PC-9 (cell line): ENCODE data around the gene CBR4. TPM values are rescaled to one million over a fixed set of nuclear protein-coding genes. Genes with fewer than 3 reads are reported as not detected.
"Not testable (repeated sequence)": the region's sequence is repeated elsewhere in the genome, so short reads cannot be mapped to it uniquely, and the experiment has no call there.

Experiments
- BruUV-seq: library from RNA; stranded (reverse); fragments of 400-500 nt; replicated peaks from 2 replicates; lab custom pipeline; 2021; lab: Mats Ljungman, UMichigan
- CTCF ChIA-PET: fragments of 300-600 bp; sonication (Branson Sonifier 250); formaldehyde crosslinking; loops from one replicate; lab custom pipeline; 2022; ENCODE audit warnings: antibody characterized with exemption; lab: Charles Lee
- POLR2A ChIA-PET: fragments of 300-600 bp; sonication (Branson Sonifier 250); formaldehyde crosslinking; loops from one replicate; lab custom pipeline; 2022; ENCODE audit warnings: antibody characterized with exemption; ENCODE audit not compliant: unreplicated experiment; lab: Charles Lee
- DNase-seq, 2 experiments: peaks; one replicate each; pipeline versions ENCODE4 v3.0.0 to v3.0.0-alpha.2; 2015 to 2022; ENCODE audit warnings: mixed read lengths in 1 of 2
- H2AFZ ChIP-seq: fragments of 200-600 bp; sonication (generic); 2 replicates; pipeline ENCODE4 v1.8.1; 2017; ENCODE audit warnings: antibody characterized with exemption
- H3F3A ChIP-seq: fragments of 200-600 bp; sonication (generic); 2 replicates; pipeline ENCODE4 v1.8.1; 2017; ENCODE audit warnings: antibody characterized with exemption, mild to moderate bottlenecking, low read depth; ENCODE audit not compliant: insufficient read depth
- H3K27ac ChIP-seq: fragments of 200-600 bp; sonication (generic); 2 replicates; pipeline ENCODE4 v1.6.1; 2016; ENCODE audit warnings: mixed run types
- H3K27me3 ChIP-seq: fragments of 200-600 bp; sonication (generic); 2 replicates; pipeline ENCODE4 v1.6.1; 2016; ENCODE audit warnings: low read depth, mixed run types; ENCODE audit not compliant: insufficient read depth
- H3K36me3 ChIP-seq: fragments of 200-600 bp; sonication (generic); 2 replicates; pipeline ENCODE4 v1.6.1; 2016; ENCODE audit warnings: low read depth, mixed run types
- H3K4me1 ChIP-seq: fragments of 200-600 bp; sonication (generic); replicated peaks from 2 replicates; pipeline ENCODE4 v1.6.1; 2016; ENCODE audit warnings: mixed run types; ENCODE audit not compliant: insufficient read depth
- H3K4me2 ChIP-seq: fragments of 200-600 bp; sonication (generic); 2 replicates; pipeline ENCODE4 v1.6.1; 2017; ENCODE audit warnings: mixed run types
- H3K4me3 ChIP-seq: fragments of 200-600 bp; sonication (generic); 2 replicates; pipeline ENCODE4 v1.6.1; 2016; ENCODE audit warnings: mixed run types
- H3K79me2 ChIP-seq: fragments of 200-600 bp; sonication (generic); 2 replicates; pipeline ENCODE4 v1.6.1; 2017; ENCODE audit warnings: low read depth, mixed run types
- H3K9me2 ChIP-seq: fragments of 200-600 bp; sonication (generic); 2 replicates; pipeline ENCODE4 v1.8.1; 2017; ENCODE audit warnings: mild to moderate bottlenecking; ENCODE audit not compliant: insufficient read depth
- H3K9me3 ChIP-seq: fragments of 200-600 bp; sonication (generic); 2 replicates; pipeline ENCODE4 v1.8.1; 2016; ENCODE audit warnings: low read depth; ENCODE audit not compliant: insufficient read depth
- H4K20me1 ChIP-seq: fragments of 200-600 bp; sonication (generic); 2 replicates; pipeline ENCODE4 v1.8.1; 2017; ENCODE audit not compliant: insufficient read depth
- EZH2 ChIP-seq: fragments of 200-600 bp; sonication (generic); IDR thresholded peaks from 2 replicates; pipeline ENCODE4 v1.8.0; 2017; ENCODE audit warnings: antibody characterized with exemption, low read depth
- intact Hi-C: fragments of 100-400 bp; cut with micrococcal nuclease; formaldehyde crosslinking; loops from one replicate; pipeline ENCODE4 v1.10.0; 2022; ENCODE audit not compliant: unreplicated experiment
- total RNA-seq: library from RNA; stranded (reverse); gene quantifications from 2 replicates; pipeline ENCODE4 v1.2.3, GENCODE V29; 2021
- TF ChIP-seq, protein P1 (sequence below): fragments of 200-600 bp; sonication (generic); conservative IDR thresholded peaks from 2 replicates; pipeline ENCODE4 v1.6.1; 2017; ENCODE audit warnings: mixed run types, antibody characterized with exemption, mild to moderate bottlenecking, moderate library complexity

Gene CBR4
- total RNA-seq, 1 experiment from 2014 or later, result 28.9 TPM

DNA sequence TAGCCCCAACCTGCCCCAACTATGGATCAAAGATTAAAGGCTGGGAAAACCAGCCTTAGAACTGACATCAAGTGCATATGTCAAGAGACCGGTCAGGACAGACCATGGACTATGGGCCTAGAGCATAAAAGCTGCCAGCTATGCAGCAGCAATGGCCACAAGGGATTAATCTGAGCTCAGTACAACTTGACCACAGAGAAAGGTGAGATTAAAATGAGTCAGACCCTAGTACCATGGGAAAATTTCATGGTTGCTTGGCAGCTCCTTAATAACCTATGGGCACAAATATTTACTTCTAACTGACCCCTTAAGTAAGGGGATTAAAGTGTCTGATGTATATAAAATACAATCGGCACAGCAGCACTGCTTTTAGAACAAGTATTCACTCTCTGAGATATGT is 54.4 kb downstream of the CBR4 start:
- no peaks in the 10 kb centered on the region for H4K20me1 ChIP-seq
- TF ChIP-seq, protein P1, sequence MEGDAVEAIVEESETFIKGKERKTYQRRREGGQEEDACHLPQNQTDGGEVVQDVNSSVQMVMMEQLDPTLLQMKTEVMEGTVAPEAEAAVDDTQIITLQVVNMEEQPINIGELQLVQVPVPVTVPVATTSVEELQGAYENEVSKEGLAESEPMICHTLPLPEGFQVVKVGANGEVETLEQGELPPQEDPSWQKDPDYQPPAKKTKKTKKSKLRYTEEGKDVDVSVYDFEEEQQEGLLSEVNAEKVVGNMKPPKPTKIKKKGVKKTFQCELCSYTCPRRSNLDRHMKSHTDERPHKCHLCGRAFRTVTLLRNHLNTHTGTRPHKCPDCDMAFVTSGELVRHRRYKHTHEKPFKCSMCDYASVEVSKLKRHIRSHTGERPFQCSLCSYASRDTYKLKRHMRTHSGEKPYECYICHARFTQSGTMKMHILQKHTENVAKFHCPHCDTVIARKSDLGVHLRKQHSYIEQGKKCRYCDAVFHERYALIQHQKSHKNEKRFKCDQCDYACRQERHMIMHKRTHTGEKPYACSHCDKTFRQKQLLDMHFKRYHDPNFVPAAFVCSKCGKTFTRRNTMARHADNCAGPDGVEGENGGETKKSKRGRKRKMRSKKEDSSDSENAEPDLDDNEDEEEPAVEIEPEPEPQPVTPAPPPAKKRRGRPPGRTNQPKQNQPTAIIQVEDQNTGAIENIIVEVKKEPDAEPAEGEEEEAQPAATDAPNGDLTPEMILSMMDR, result no peak
- no peak for TF ChIP-seq EZH2
- no peak for DNase-seq
- no TSS peak for BruUV-seq
- ChIA-PET POLR2A (no interaction called here), CTCF (no interaction called here)
- no peak overlapping the region for H2AFZ ChIP-seq
- H3K36me3 ChIP-seq, result no peaks in the 10 kb centered on the region
- no peaks in the 10 kb centered on the region for H3K9me2 ChIP-seq
- intact Hi-C loops, result no loop called here
- no peaks in the 10 kb centered on the region for H3K9me3 ChIP-seq
- H3K4me3 ChIP-seq, result no peak overlapping the region
- no peak overlapping the region for H3K27ac ChIP-seq
- no peaks in the 10 kb centered on the region for H3K4me1 ChIP-seq
- no peaks in the 10 kb centered on the region for H3K27me3 ChIP-seq
- no peaks in the 10 kb centered on the region for H3K79me2 ChIP-seq
- no peaks in the 10 kb centered on the region for H3F3A ChIP-seq
- no peak overlapping the region for H3K4me2 ChIP-seq

DNA sequence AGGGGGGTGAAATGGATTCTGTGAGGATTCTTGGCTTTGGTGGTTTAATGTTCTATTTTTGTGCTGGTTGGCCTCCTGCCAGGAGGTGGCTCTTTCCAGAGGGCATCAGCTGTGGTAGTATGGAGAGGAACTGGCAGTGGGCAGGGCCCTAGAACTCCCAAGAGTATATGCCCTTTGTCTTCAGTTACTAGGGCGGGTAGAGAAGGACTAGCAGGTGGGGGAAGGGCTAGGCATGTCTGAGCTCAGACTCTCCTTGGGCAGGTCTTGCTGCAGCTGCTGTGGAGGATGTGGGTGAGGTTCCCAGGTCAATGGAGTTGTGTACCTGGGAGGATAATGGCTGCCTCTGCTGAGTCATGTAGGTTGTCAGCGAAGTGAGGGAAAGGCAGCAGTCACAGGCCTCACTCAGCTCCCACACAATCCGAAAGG is 57.2 kb downstream of the CBR4 start:
- H3K4me1 ChIP-seq, H3K79me2 ChIP-seq, H3F3A ChIP-seq, BruUV-seq, H3K27me3 ChIP-seq, H3K4me2 ChIP-seq, H2AFZ ChIP-seq, H3K4me3 ChIP-seq, H4K20me1 ChIP-seq, H3K27ac ChIP-seq, H3K9me2 ChIP-seq, intact Hi-C loops, CTCF ChIA-PET, H3K9me3 ChIP-seq, POLR2A ChIA-PET, H3K36me3 ChIP-seq: not testable (repeated sequence)
- peak in 1 of 2 experiments; percentile 26 for DNase-seq

DNA sequence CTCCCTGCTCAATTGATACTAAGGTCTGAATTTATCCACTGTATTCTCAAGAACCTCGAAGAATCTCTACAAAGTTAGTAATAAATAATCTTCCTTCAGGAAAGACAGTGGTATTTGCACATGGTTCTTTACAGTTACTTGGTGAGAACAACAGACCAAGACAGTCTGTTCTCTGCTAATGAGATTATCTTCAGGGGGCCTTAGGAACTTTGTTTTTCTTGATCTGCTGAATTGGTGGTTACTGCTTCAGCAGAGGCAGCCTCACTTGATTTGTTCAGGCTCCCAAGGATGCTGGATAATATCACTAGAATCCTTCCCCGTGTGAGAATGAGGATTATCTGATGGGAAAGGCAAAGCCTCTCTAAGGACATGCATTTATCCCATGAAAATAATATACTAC is 64.8 kb downstream of the CBR4 start:
- no peaks in the 10 kb centered on the region for H3K27me3 ChIP-seq
- DNase-seq, result no peak
- no peak for TF ChIP-seq EZH2
- TF ChIP-seq, protein P1, result no peak
- H3K36me3 ChIP-seq, result no peaks in the 10 kb centered on the region
- intact Hi-C loops, result no loop called here
- H3K4me1 ChIP-seq, result no peaks in the 10 kb centered on the region
- no peak overlapping the region for H3K27ac ChIP-seq
- H3K4me2 ChIP-seq, result no peak overlapping the region
- H3K9me2 ChIP-seq, result no peaks in the 10 kb centered on the region
- POLR2A ChIA-PET, result no interaction called here
- H3K4me3 ChIP-seq, result no peak overlapping the region
- no peaks in the 10 kb centered on the region for H3F3A ChIP-seq
- CTCF ChIA-PET, result no interaction called here
- no TSS peak for BruUV-seq
- no peaks in the 10 kb centered on the region for H3K79me2 ChIP-seq
- no peaks in the 10 kb centered on the region for H3K9me3 ChIP-seq
- H4K20me1 ChIP-seq, result no peaks in the 10 kb centered on the region
- no peak overlapping the region for H2AFZ ChIP-seq

DNA sequence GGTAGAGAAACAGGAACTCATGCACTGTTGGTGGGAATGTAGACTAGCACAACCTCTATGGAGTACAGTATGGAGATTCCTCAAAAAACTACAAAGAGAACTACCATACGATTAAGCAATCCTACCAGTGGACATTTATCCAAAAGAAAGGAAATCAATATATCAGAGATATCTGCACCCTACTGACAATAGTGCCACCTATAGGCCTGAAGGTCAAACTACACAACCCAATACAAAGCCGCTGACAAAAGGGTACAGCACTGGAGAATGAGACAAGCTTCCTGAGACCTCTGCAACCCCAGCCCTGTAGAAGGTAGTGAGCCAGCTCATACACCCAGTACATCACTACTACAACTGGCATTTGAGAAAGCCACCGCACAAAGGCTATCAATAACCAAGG is 67.1 kb downstream of the CBR4 start:
- no peak for DNase-seq
- Histone ChIP-seq H3K36me3 (no peaks in the 10 kb centered on the region), H3K4me1 (no peaks in the 10 kb centered on the region), H2AFZ (no peak overlapping the region), H3K9me3 (0 out of 2 replicates have a peak, but pooled peaks cover 2% of the 10 kb centered on the region), H3K79me2 (no peaks in the 10 kb centered on the region), H4K20me1 (no peaks in the 10 kb centered on the region), H3K4me3 (no peak overlapping the region), H3K27me3 (no peaks in the 10 kb centered on the region), H3K4me2 (no peak overlapping the region), H3K27ac (no peak overlapping the region), H3K9me2 (no peaks in the 10 kb centered on the region), H3F3A (no peaks in the 10 kb centered on the region)
- intact Hi-C loops, result no loop called here
- POLR2A ChIA-PET, result no interaction called here
- CTCF ChIA-PET, result no interaction called here
- TF ChIP-seq EZH2, result no peak
- TF ChIP-seq, protein P1, result peak; percentile 54; the same call in 1 of the 2 replicates
- no TSS peak for BruUV-seq
